Astrocyte (in vitro differentiated cells and primary cell): ENCODE results near the gene ITPR2. TPM values are rescaled to one million over a fixed set of nuclear protein-coding genes. Genes with fewer than 3 reads are reported as not detected.

Experiments used
- DNase-seq: peaks from one replicate; pipeline ENCODE4 v3.0.0-alpha.2; 2010; ENCODE audit warnings: low read depth
- FAIRE-seq: peaks from 2 replicates; lab custom pipeline; 2011; peaks lifted over from hg19 to GRCh38; lab: Jason Lieb, UNC
- H2AFZ ChIP-seq: 2 replicates; pipeline ENCODE4 v1.6.0; 2012; ENCODE audit warnings: low read depth, low read length, inconsistent platforms
- H3K27ac ChIP-seq: 2 replicates; pipeline ENCODE4 v1.5.1; 2011; ENCODE audit warnings: low read depth, low read length, inconsistent platforms
- H3K27me3 ChIP-seq: 2 replicates; pipeline ENCODE4 v1.6.0; 2011; ENCODE audit warnings: low read length, inconsistent platforms; ENCODE audit not compliant: insufficient read depth
- H3K36me3 ChIP-seq: 2 replicates; pipeline ENCODE4 v1.5.1; 2011; ENCODE audit warnings: low read length, inconsistent platforms; ENCODE audit not compliant: insufficient read depth
- H3K4me1 ChIP-seq: 2 replicates; pipeline ENCODE4 v1.5.1; 2011; ENCODE audit warnings: low read length, inconsistent platforms; ENCODE audit not compliant: insufficient read depth
- H3K4me2 ChIP-seq: 2 replicates; pipeline ENCODE4 v1.6.0; 2012; ENCODE audit warnings: low read length, inconsistent platforms
- H3K4me3 ChIP-seq: 2 replicates; pipeline ENCODE4 v1.5.1; 2011; ENCODE audit warnings: low read depth, mild to moderate bottlenecking, low read length, inconsistent platforms; ENCODE audit not compliant: insufficient read depth
- H3K79me2 ChIP-seq: 2 replicates; pipeline ENCODE4 v1.6.0; 2012; ENCODE audit warnings: mild to moderate bottlenecking, low read length, inconsistent platforms; ENCODE audit not compliant: insufficient read depth
- H3K9ac ChIP-seq: 2 replicates; pipeline ENCODE4 v1.6.0; 2012; ENCODE audit warnings: mild to moderate bottlenecking, low read length, inconsistent platforms
- H3K9me3 ChIP-seq: 2 replicates; pipeline ENCODE4 v1.5.1; 2012; ENCODE audit warnings: low read depth, mild to moderate bottlenecking, low read length, inconsistent platforms; ENCODE audit not compliant: insufficient read depth
- H4K20me1 ChIP-seq: 2 replicates; pipeline ENCODE4 v1.6.0; 2012; ENCODE audit warnings: low read length, inconsistent platforms; ENCODE audit not compliant: insufficient read depth
- H3K27ac Mint-ChIP-seq: one replicate; pipeline ENCODE4 v1.8.0; 2021; ENCODE audit warnings: mild to moderate bottlenecking, mixed read lengths; ENCODE audit not compliant: unreplicated experiment
- H3K27me3 Mint-ChIP-seq: one replicate; pipeline ENCODE4 v1.8.0; 2021; ENCODE audit warnings: low read depth, mixed read lengths; ENCODE audit not compliant: unreplicated experiment
- H3K36me3 Mint-ChIP-seq: one replicate; pipeline ENCODE4 v1.8.0; 2021; ENCODE audit warnings: low read depth, mixed read lengths; ENCODE audit not compliant: unreplicated experiment
- H3K4me1 Mint-ChIP-seq: one replicate; pipeline ENCODE4 v1.8.0; 2021; ENCODE audit warnings: low read depth, mixed read lengths; ENCODE audit not compliant: unreplicated experiment
- H3K4me3 Mint-ChIP-seq: one replicate; pipeline ENCODE4 v1.8.0; 2021; ENCODE audit warnings: mild to moderate bottlenecking, moderate library complexity, mixed read lengths; ENCODE audit not compliant: unreplicated experiment
- H3K9me3 Mint-ChIP-seq: one replicate; pipeline ENCODE4 v1.8.0; 2021; ENCODE audit warnings: mild to moderate bottlenecking, mixed read lengths; ENCODE audit not compliant: unreplicated experiment
- EZH2 ChIP-seq: IDR thresholded peaks from 2 replicates; pipeline ENCODE4 v1.6.1; 2012; ENCODE audit warnings: mild to moderate bottlenecking, low read length, inconsistent platforms; ENCODE audit not compliant: insufficient read depth
- total RNA-seq: library from RNA; stranded (reverse); gene quantifications from 2 replicates; pipeline ENCODE4 v1.2.1, GENCODE V29; 2021
- TF ChIP-seq, protein P1 (sequence below): IDR thresholded peaks from 2 replicates; pipeline ENCODE4 v1.5.1; 2011; ENCODE audit warnings: low read depth, mild to moderate bottlenecking, inconsistent platforms, low read length, moderate library complexity; ENCODE audit not compliant: insufficient read depth

Gene ITPR2
- total RNA-seq, 1 donor from 2014 or later: 24.4 TPM

DNA sequence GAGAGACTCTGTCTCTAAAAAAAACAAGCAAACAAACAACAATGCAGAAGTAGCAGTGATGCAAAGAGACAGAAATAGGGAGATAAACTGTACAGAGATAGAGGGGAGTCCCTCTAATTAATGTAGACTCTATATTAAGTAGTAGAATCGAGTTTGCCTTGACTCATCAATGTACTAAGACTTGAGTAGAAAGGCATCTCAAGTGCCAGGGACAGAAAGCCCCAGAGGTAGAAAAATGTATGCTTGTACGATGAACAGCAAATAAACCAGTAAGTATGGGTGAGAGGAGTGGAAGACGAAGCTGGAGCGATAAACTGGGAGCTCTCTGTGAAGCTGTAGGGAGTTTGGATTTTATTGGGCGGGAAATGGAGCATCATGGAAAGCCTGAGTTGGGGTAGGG lies 429.4 kb downstream of the ITPR2 start:
- no peak for TF ChIP-seq EZH2
- TF ChIP-seq, protein P1, sequence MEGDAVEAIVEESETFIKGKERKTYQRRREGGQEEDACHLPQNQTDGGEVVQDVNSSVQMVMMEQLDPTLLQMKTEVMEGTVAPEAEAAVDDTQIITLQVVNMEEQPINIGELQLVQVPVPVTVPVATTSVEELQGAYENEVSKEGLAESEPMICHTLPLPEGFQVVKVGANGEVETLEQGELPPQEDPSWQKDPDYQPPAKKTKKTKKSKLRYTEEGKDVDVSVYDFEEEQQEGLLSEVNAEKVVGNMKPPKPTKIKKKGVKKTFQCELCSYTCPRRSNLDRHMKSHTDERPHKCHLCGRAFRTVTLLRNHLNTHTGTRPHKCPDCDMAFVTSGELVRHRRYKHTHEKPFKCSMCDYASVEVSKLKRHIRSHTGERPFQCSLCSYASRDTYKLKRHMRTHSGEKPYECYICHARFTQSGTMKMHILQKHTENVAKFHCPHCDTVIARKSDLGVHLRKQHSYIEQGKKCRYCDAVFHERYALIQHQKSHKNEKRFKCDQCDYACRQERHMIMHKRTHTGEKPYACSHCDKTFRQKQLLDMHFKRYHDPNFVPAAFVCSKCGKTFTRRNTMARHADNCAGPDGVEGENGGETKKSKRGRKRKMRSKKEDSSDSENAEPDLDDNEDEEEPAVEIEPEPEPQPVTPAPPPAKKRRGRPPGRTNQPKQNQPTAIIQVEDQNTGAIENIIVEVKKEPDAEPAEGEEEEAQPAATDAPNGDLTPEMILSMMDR: no peak
- Mint-ChIP-seq H3K4me3 (no peak overlapping the region), H3K27me3 (no peaks in the 10 kb centered on the region), H3K9me3 (no peaks in the 10 kb centered on the region), H3K27ac (no peak overlapping the region), H3K4me1 (no peaks in the 10 kb centered on the region), H3K36me3 (no peaks in the 10 kb centered on the region)
- no peaks in the 10 kb centered on the region for H3K27me3 ChIP-seq
- FAIRE-seq (no peak), DNase-seq (no peak)
- no peaks in the 10 kb centered on the region for H3K79me2 ChIP-seq
- H3K4me3 ChIP-seq: no peak overlapping the region
- no peaks in the 10 kb centered on the region for H3K9me3 ChIP-seq
- no peak overlapping the region for H3K27ac ChIP-seq
- no peak overlapping the region for H3K4me2 ChIP-seq
- H4K20me1 ChIP-seq: no peaks in the 10 kb centered on the region
- no peak overlapping the region for H3K9ac ChIP-seq
- H2AFZ ChIP-seq: no peak overlapping the region
- H3K36me3 ChIP-seq: peaks cover 2% of the 10 kb centered on the region
- H3K4me1 ChIP-seq: no peaks in the 10 kb centered on the region

DNA sequence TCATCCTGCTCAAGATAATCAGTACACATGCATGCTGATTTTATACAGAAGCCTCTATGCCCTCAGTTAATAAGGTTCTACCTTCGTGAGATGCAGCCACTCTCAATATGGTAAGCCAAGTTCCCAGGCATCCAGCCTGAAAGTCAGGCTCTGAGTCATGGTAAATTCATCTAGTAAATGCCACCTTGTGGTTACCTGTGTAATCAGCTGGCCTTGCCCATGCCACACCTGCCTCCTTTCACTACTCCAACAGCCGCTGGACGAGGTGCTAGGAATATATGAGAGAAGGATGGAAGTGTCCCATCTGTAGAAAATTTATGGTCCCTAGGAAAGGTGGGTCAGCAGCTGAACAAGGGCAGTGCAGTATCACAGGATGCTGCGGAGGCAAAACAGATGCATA lies 430.3 kb downstream of the ITPR2 start:
- no peaks in the 10 kb centered on the region for H4K20me1 ChIP-seq
- no peak for FAIRE-seq
- Mint-ChIP-seq H3K9me3 (no peaks in the 10 kb centered on the region), H3K27me3 (no peaks in the 10 kb centered on the region), H3K27ac (no peak overlapping the region), H3K36me3 (no peaks in the 10 kb centered on the region), H3K4me1 (no peaks in the 10 kb centered on the region), H3K4me3 (no peak overlapping the region)
- no peaks in the 10 kb centered on the region for H3K27me3 ChIP-seq
- DNase-seq: peak; percentile 4
- no peak overlapping the region for H2AFZ ChIP-seq
- H3K9ac ChIP-seq: no peak overlapping the region
- peaks cover 2% of the 10 kb centered on the region for H3K36me3 ChIP-seq
- no peak overlapping the region for H3K4me3 ChIP-seq
- no peak overlapping the region for H3K4me2 ChIP-seq
- no peaks in the 10 kb centered on the region for H3K9me3 ChIP-seq
- no peak overlapping the region for H3K27ac ChIP-seq
- TF ChIP-seq EZH2: no peak
- TF ChIP-seq, protein P1: no peak
- no peaks in the 10 kb centered on the region for H3K4me1 ChIP-seq
- H3K79me2 ChIP-seq: no peaks in the 10 kb centered on the region

DNA sequence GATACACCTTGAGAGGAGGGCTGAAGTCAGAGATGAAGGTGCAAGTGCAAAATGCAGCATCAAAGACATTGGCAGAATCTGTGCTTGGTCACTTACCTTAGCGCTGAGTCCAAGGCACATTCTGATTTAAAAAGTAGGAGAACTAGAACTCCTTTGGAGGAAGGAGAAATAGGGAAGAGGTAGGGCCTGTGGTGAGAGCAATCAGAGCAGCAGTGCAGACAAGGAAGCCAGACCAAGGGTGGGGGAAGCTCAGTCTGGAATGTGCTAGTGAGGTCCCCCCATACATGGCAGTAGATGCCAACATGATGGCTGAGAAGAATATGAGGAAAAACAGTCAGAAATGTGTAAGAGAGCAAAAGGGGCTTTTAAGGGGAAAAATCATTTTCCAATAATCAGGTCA lies 431.1 kb downstream of the ITPR2 start:
- Mint-ChIP-seq H3K4me3 (no peak overlapping the region), H3K27ac (no peak overlapping the region), H3K9me3 (no peaks in the 10 kb centered on the region), H3K27me3 (no peaks in the 10 kb centered on the region), H3K36me3 (no peaks in the 10 kb centered on the region), H3K4me1 (no peaks in the 10 kb centered on the region)
- H3K79me2 ChIP-seq: no peaks in the 10 kb centered on the region
- peaks cover 2% of the 10 kb centered on the region for H3K36me3 ChIP-seq
- no peak overlapping the region for H3K4me3 ChIP-seq
- FAIRE-seq: no peak
- H4K20me1 ChIP-seq: no peaks in the 10 kb centered on the region
- no peaks in the 10 kb centered on the region for H3K27me3 ChIP-seq
- H3K27ac ChIP-seq: no peak overlapping the region
- TF ChIP-seq, protein P1: no peak
- TF ChIP-seq EZH2: no peak
- H3K4me1 ChIP-seq: no peaks in the 10 kb centered on the region
- H2AFZ ChIP-seq: no peak overlapping the region
- no peak for DNase-seq
- no peak overlapping the region for H3K9ac ChIP-seq
- H3K9me3 ChIP-seq: no peaks in the 10 kb centered on the region
- no peak overlapping the region for H3K4me2 ChIP-seq
